Glutamatergic neuron (in vitro differentiated cells): ENCODE data around the gene SERPINB4. TPM values are rescaled to one million over a fixed set of nuclear protein-coding genes. Genes with fewer than 3 reads are reported as not detected.

Experiments
- DNase-seq: peaks from one replicate; pipeline ENCODE4 v3.0.0; 2022
- H3K27ac Mint-ChIP-seq: one replicate; pipeline ENCODE4 v1.8.0; 2020; ENCODE audit warnings: mild to moderate bottlenecking, mixed read lengths, inconsistent platforms; ENCODE audit not compliant: unreplicated experiment
- H3K27me3 Mint-ChIP-seq: one replicate; pipeline ENCODE4 v1.8.0; 2020; ENCODE audit warnings: mild to moderate bottlenecking, moderate library complexity, mixed read lengths, inconsistent platforms; ENCODE audit not compliant: unreplicated experiment
- H3K36me3 Mint-ChIP-seq: one replicate; pipeline ENCODE4 v1.8.0; 2020; ENCODE audit warnings: mild to moderate bottlenecking, mixed read lengths, inconsistent platforms; ENCODE audit not compliant: unreplicated experiment
- H3K4me1 Mint-ChIP-seq: one replicate; pipeline ENCODE4 v1.8.0; 2020; ENCODE audit warnings: mild to moderate bottlenecking, low read depth, mixed read lengths, inconsistent platforms; ENCODE audit not compliant: unreplicated experiment
- H3K4me3 Mint-ChIP-seq: one replicate; pipeline ENCODE4 v1.8.0; 2020; ENCODE audit warnings: mild to moderate bottlenecking, mixed read lengths, inconsistent platforms; ENCODE audit not compliant: unreplicated experiment
- H3K9me3 Mint-ChIP-seq: one replicate; pipeline ENCODE4 v1.8.0; 2020; ENCODE audit warnings: mild to moderate bottlenecking, moderate library complexity, mixed read lengths, inconsistent platforms; ENCODE audit not compliant: unreplicated experiment
- CTCF ChIP-seq: fragments of 200-600 bp; sonication (generic); IDR thresholded peaks from one replicate; pipeline ENCODE4 v1.5.0; 2021; ENCODE audit not compliant: partially characterized antibody, unreplicated experiment
- total RNA-seq: library from RNA; stranded (reverse); fragmentation: NEBNext Ultra II Directional; extraction: Animal tissue kit (Norgen Biotek cat#: 25700); gene quantifications from one replicate; pipeline ENCODE4 v1.2.1, GENCODE V29; 2021; ENCODE audit not compliant: unreplicated experiment

The SERPINB4 gene
- total RNA-seq, 1 donor from 2014 or later: not detected

GRCh38 chr18:63683152-63683551, 39.1 kb upstream of the SERPINB4 start:
- H3K4me3 Mint-ChIP-seq: no peak overlapping the region
- no peaks in the 10 kb centered on the region for H3K36me3 Mint-ChIP-seq
- H3K27me3 Mint-ChIP-seq: no peaks in the 10 kb centered on the region
- H3K9me3 Mint-ChIP-seq: peaks cover 3% of the 10 kb centered on the region
- H3K4me1 Mint-ChIP-seq: no peaks in the 10 kb centered on the region
- no peak for TF ChIP-seq CTCF
- no peak for DNase-seq
- no peak overlapping the region for H3K27ac Mint-ChIP-seq

- H3K27ac Mint-ChIP-seq: no peak overlapping the region
- no peaks in the 10 kb centered on the region for H3K4me1 Mint-ChIP-seq
- no peak overlapping the region for H3K4me3 Mint-ChIP-seq
- no peaks in the 10 kb centered on the region for H3K36me3 Mint-ChIP-seq
- TF ChIP-seq CTCF: no peak
- peaks cover 3% of the 10 kb centered on the region for H3K9me3 Mint-ChIP-seq
- DNase-seq: no peak
- H3K27me3 Mint-ChIP-seq: no peaks in the 10 kb centered on the region
These were observed 37.6 kb upstream of the SERPINB4 start for GRCh38 chr18:63681449-63682340.

- no peak for DNase-seq
- Mint-ChIP-seq H3K27me3 (no peaks in the 10 kb centered on the region), H3K4me3 (no peak overlapping the region), H3K36me3 (no peaks in the 10 kb centered on the region), H3K9me3 (peaks cover 2% of the 10 kb centered on the region), H3K27ac (no peak overlapping the region), H3K4me1 (no peaks in the 10 kb centered on the region)
- no peak for TF ChIP-seq CTCF
These were observed 36.0 kb upstream of the SERPINB4 start for GRCh38 chr18:63679820-63680606.

DNA sequence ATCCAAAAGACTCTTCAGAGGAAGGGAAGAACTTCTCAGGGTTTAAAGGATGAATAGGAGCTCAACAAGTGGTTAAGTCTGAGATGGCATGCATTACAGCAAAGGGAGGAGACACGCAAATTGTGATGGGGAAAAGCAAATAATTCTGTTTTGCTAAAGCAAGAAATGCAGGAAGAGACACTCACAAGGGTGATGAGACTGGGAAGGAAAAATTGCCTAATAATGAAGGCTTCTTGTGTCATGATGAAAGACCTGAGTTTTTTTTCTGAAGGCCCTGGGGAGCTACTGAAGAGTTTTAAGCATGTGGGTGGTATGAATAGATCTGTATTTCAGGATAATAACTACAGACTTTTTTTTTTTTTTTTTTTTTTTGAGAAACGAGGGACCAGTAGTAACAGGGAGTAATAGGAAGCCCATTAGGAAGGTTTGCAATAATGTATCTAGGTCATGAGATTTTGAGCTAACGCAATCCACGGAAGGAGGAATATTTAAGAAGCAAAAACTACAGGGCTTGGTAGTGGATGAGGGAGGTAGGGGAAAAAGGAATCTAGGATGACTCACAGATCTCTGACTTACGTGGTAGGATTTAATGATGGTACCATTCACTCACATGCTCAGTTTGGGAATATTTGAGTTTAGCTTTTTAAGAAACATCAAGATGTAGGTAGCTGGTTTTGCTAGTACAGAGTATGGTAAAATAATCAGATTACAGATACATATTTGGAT, 33.6 kb upstream of the SERPINB4 start:
- Mint-ChIP-seq H3K27ac (no peak overlapping the region), H3K9me3 (no peaks in the 10 kb centered on the region)
- no peak for TF ChIP-seq CTCF

More for the DNA sequence above, 33.6 kb upstream of the SERPINB4 start:
- DNase-seq: no peak
- Mint-ChIP-seq H3K4me3 (no peak overlapping the region), H3K36me3 (no peaks in the 10 kb centered on the region), H3K27me3 (no peaks in the 10 kb centered on the region), H3K4me1 (no peaks in the 10 kb centered on the region)
